Measurements from ENCODE around the gene KIFC3.

DNA sequence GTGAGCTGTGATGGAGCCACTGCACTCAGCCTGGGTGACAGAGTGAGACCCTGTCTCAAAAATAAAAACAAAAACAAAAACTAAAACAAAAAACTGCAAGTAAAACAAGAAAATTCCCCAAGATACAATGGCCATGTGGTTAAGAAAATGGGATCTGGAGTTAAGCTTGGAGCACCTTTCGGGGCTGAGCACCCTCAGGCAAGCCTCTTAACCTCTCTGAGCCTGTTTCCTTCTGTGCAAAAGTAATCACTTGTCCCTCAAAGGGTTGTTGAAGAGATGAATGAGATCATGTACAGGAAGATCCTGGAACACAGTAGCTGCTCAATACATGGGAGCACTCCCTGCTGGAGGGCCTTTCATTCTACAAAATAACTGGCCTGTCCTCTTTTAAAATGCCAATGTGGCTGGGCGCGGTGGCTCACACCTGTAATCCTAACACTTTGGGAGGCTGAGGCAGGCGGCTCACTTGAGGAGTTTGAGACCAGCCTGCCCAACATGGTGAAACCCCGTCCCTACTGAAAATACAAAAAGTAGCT is 19.8 kb upstream of the KIFC3 start:
- TF ChIP-seq ZNF510 (tag by site-specific recombination; IDR thresholded peaks at IDR 0.05; ENCODE audit: insufficient replicate concordance) (no peak), KLF1 (tag by site-specific recombination; IDR thresholded peaks at IDR 0.05) (no peak), GLI4 (tag by site-specific recombination; IDR thresholded peaks at IDR 0.05) (no peak), MEIS1 (CRISPR knock-in tag; IDR thresholded peaks at IDR 0.05; ENCODE audit: borderline replicate concordance) (no peak), ZNF501 (tag by site-specific recombination; IDR thresholded peaks at IDR 0.05) (no peak)
- TF ChIP-seq, protein P1, sequence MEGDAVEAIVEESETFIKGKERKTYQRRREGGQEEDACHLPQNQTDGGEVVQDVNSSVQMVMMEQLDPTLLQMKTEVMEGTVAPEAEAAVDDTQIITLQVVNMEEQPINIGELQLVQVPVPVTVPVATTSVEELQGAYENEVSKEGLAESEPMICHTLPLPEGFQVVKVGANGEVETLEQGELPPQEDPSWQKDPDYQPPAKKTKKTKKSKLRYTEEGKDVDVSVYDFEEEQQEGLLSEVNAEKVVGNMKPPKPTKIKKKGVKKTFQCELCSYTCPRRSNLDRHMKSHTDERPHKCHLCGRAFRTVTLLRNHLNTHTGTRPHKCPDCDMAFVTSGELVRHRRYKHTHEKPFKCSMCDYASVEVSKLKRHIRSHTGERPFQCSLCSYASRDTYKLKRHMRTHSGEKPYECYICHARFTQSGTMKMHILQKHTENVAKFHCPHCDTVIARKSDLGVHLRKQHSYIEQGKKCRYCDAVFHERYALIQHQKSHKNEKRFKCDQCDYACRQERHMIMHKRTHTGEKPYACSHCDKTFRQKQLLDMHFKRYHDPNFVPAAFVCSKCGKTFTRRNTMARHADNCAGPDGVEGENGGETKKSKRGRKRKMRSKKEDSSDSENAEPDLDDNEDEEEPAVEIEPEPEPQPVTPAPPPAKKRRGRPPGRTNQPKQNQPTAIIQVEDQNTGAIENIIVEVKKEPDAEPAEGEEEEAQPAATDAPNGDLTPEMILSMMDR (tag by site-specific recombination; IDR thresholded peaks at IDR 0.05), result no peak
